PC-9 (cell line): ENCODE data around the gene RAB28. TPM values are rescaled to one million over a fixed set of nuclear protein-coding genes. Genes with fewer than 3 reads are reported as not detected.

Experiments used
- BruUV-seq: library from RNA; stranded (reverse); fragments of 400-500 nt; replicated peaks from 2 replicates; lab custom pipeline; 2021; lab: Mats Ljungman, UMichigan
- CTCF ChIA-PET: fragments of 300-600 bp; sonication (Branson Sonifier 250); formaldehyde crosslinking; loops from one replicate; lab custom pipeline; 2022; ENCODE audit warnings: antibody characterized with exemption; lab: Charles Lee
- POLR2A ChIA-PET: fragments of 300-600 bp; sonication (Branson Sonifier 250); formaldehyde crosslinking; loops from one replicate; lab custom pipeline; 2022; ENCODE audit warnings: antibody characterized with exemption; ENCODE audit not compliant: unreplicated experiment; lab: Charles Lee
- DNase-seq, 2 experiments: peaks; one replicate each; pipeline versions ENCODE4 v3.0.0 to v3.0.0-alpha.2; 2015 to 2022; ENCODE audit warnings: mixed read lengths in 1 of 2
- H2AFZ ChIP-seq: fragments of 200-600 bp; sonication (generic); 2 replicates; pipeline ENCODE4 v1.8.1; 2017; ENCODE audit warnings: antibody characterized with exemption
- H3F3A ChIP-seq: fragments of 200-600 bp; sonication (generic); 2 replicates; pipeline ENCODE4 v1.8.1; 2017; ENCODE audit warnings: antibody characterized with exemption, mild to moderate bottlenecking, low read depth; ENCODE audit not compliant: insufficient read depth
- H3K27ac ChIP-seq: fragments of 200-600 bp; sonication (generic); 2 replicates; pipeline ENCODE4 v1.6.1; 2016; ENCODE audit warnings: mixed run types
- H3K27me3 ChIP-seq: fragments of 200-600 bp; sonication (generic); 2 replicates; pipeline ENCODE4 v1.6.1; 2016; ENCODE audit warnings: low read depth, mixed run types; ENCODE audit not compliant: insufficient read depth
- H3K36me3 ChIP-seq: fragments of 200-600 bp; sonication (generic); 2 replicates; pipeline ENCODE4 v1.6.1; 2016; ENCODE audit warnings: low read depth, mixed run types
- H3K4me1 ChIP-seq: fragments of 200-600 bp; sonication (generic); replicated peaks from 2 replicates; pipeline ENCODE4 v1.6.1; 2016; ENCODE audit warnings: mixed run types; ENCODE audit not compliant: insufficient read depth
- H3K4me2 ChIP-seq: fragments of 200-600 bp; sonication (generic); 2 replicates; pipeline ENCODE4 v1.6.1; 2017; ENCODE audit warnings: mixed run types
- H3K4me3 ChIP-seq: fragments of 200-600 bp; sonication (generic); 2 replicates; pipeline ENCODE4 v1.6.1; 2016; ENCODE audit warnings: mixed run types
- H3K79me2 ChIP-seq: fragments of 200-600 bp; sonication (generic); 2 replicates; pipeline ENCODE4 v1.6.1; 2017; ENCODE audit warnings: low read depth, mixed run types
- H3K9me2 ChIP-seq: fragments of 200-600 bp; sonication (generic); 2 replicates; pipeline ENCODE4 v1.8.1; 2017; ENCODE audit warnings: mild to moderate bottlenecking; ENCODE audit not compliant: insufficient read depth
- H3K9me3 ChIP-seq: fragments of 200-600 bp; sonication (generic); 2 replicates; pipeline ENCODE4 v1.8.1; 2016; ENCODE audit warnings: low read depth; ENCODE audit not compliant: insufficient read depth
- H4K20me1 ChIP-seq: fragments of 200-600 bp; sonication (generic); 2 replicates; pipeline ENCODE4 v1.8.1; 2017; ENCODE audit not compliant: insufficient read depth
- CTCF ChIP-seq: fragments of 200-600 bp; sonication (generic); conservative IDR thresholded peaks from 2 replicates; pipeline ENCODE4 v1.6.1; 2017; ENCODE audit warnings: mixed run types, antibody characterized with exemption, mild to moderate bottlenecking, moderate library complexity
- EZH2 ChIP-seq: fragments of 200-600 bp; sonication (generic); IDR thresholded peaks from 2 replicates; pipeline ENCODE4 v1.8.0; 2017; ENCODE audit warnings: antibody characterized with exemption, low read depth
- intact Hi-C: fragments of 100-400 bp; cut with micrococcal nuclease; formaldehyde crosslinking; loops from one replicate; pipeline ENCODE4 v1.10.0; 2022; ENCODE audit not compliant: unreplicated experiment
- total RNA-seq: library from RNA; stranded (reverse); gene quantifications from 2 replicates; pipeline ENCODE4 v1.2.3, GENCODE V29; 2021

RAB28 gene
- total RNA-seq, 1 experiment from 2014 or later, result 17.5 TPM

GRCh38 chr4:13527192-13527980 lies 43.2 kb upstream of the RAB28 start:
- no peak overlapping the region for H2AFZ ChIP-seq
- DNase-seq, result no peak
- intact Hi-C loops, result no loop called here
- no peaks in the 10 kb centered on the region for H4K20me1 ChIP-seq
- H3K4me2 ChIP-seq, result no peak overlapping the region
- no peaks in the 10 kb centered on the region for H3K27me3 ChIP-seq
- H3K4me1 ChIP-seq, result no peaks in the 10 kb centered on the region
- ChIA-PET POLR2A (no interaction called here), CTCF (no interaction called here)
- no peaks in the 10 kb centered on the region for H3K36me3 ChIP-seq
- H3K4me3 ChIP-seq, result no peak overlapping the region
- H3F3A ChIP-seq, result no peaks in the 10 kb centered on the region
- no TSS peak for BruUV-seq
- no peaks in the 10 kb centered on the region for H3K9me3 ChIP-seq
- no peaks in the 10 kb centered on the region for H3K9me2 ChIP-seq
- TF ChIP-seq CTCF (no peak), EZH2 (no peak)
- H3K27ac ChIP-seq, result no peak overlapping the region
- no peaks in the 10 kb centered on the region for H3K79me2 ChIP-seq

- H3F3A ChIP-seq, result no peaks in the 10 kb centered on the region
- no peak overlapping the region for H3K4me2 ChIP-seq
- no peaks in the 10 kb centered on the region for H3K27me3 ChIP-seq
- H3K27ac ChIP-seq, result no peak overlapping the region
- H3K4me1 ChIP-seq, result no peaks in the 10 kb centered on the region
- no peak overlapping the region for H2AFZ ChIP-seq
- H3K9me2 ChIP-seq, result no peaks in the 10 kb centered on the region
- intact Hi-C loops, result no loop called here
- ChIA-PET POLR2A (no interaction called here), CTCF (no interaction called here)
- H4K20me1 ChIP-seq, result no peaks in the 10 kb centered on the region
- no peaks in the 10 kb centered on the region for H3K79me2 ChIP-seq
- H3K4me3 ChIP-seq, result no peak overlapping the region
- no TSS peak for BruUV-seq
- TF ChIP-seq CTCF (no peak), EZH2 (no peak)
- no peaks in the 10 kb centered on the region for H3K36me3 ChIP-seq
- no peaks in the 10 kb centered on the region for H3K9me3 ChIP-seq
- DNase-seq, result no peak
These were observed 42.5 kb upstream of the RAB28 start for GRCh38 chr4:13526658-13527057.

GRCh38 chr4:13525606-13526281 lies 41.6 kb upstream of the RAB28 start:
- Histone ChIP-seq H3K36me3 (no peaks in the 10 kb centered on the region), H3K4me3 (no peak overlapping the region), H3K79me2 (no peaks in the 10 kb centered on the region), H3F3A (no peaks in the 10 kb centered on the region), H4K20me1 (no peaks in the 10 kb centered on the region), H3K9me3 (no peaks in the 10 kb centered on the region), H3K27me3 (no peaks in the 10 kb centered on the region), H2AFZ (no peak overlapping the region), H3K4me1 (no peaks in the 10 kb centered on the region), H3K4me2 (no peak overlapping the region), H3K27ac (no peak overlapping the region), H3K9me2 (no peaks in the 10 kb centered on the region)
- ChIA-PET POLR2A (interaction anchor here (0.6 kb wide), 1 partner anchor 845 kb away, joined by 9 read pairs; no protein-coding TSS in a partner anchor), CTCF (no interaction called here)
- no TSS peak for BruUV-seq
- peak in 1 of 2 experiments; percentile 35 for DNase-seq
- intact Hi-C loops, result no loop called here
- TF ChIP-seq CTCF, result no peak
- no peak for TF ChIP-seq EZH2
